ENCODE data around the gene SYNE2.

SYNE2 gene

DNA sequence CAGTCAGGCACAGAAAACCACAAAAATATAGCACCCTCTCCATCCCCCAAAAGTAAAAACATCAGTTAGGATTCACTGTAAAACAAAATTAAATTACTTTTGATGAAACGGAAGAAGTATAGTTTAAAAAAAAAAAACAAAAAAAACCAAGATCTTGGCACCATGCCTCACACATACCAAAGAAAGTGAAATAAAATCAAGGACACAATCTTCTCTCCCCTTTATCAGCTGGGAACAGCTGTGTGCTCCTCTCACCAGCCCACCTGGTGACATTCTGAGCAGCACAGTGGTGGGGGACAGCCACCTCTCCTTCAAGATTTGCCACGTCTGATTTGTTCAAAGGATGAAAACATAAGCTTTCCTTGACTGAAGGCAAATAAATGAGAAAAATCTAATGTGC lies 385.8 kb downstream of the SYNE2 start:
- no peak overlapping the region for H3K4me3 ChIP-seq (replicated peaks; ENCODE audit: insufficient read depth, low read length)
- no peak overlapping the region for H3K27ac ChIP-seq (replicated peaks)
- H3K27me3 ChIP-seq (ENCODE audit: insufficient read depth, poor library complexity, severe bottlenecking): no peaks in the 10 kb centered on the region
- DNase-seq (ENCODE audit: low read depth in 1 of 2, low spot score in 1 of 2): no peak
- TF ChIP-seq REST (IDR thresholded peaks at IDR 0.05; ENCODE audit: insufficient replicate concordance, low read depth) (no peak), POLR2AphosphoS5 (IDR thresholded peaks at IDR 0.05; ENCODE audit: low read depth) (no peak), SPI1 (IDR thresholded peaks at IDR 0.05; ENCODE audit: borderline replicate concordance, low read depth) (no peak), GABPA (IDR thresholded peaks at IDR 0.05; ENCODE audit: low read depth) (no peak), CTCF (IDR thresholded peaks at IDR 0.05; ENCODE audit: insufficient read depth, low read length) (no peak)

GRCh38 chr14:64244279-64244678 lies 391.5 kb downstream of the SYNE2 start:
- no peaks in the 10 kb centered on the region for H3K27me3 ChIP-seq (ENCODE audit: insufficient read depth, poor library complexity, severe bottlenecking)
- H3K4me3 ChIP-seq (replicated peaks; ENCODE audit: insufficient read depth, low read length): no peak overlapping the region
- DNase-seq (ENCODE audit: low read depth in 1 of 2, low spot score in 1 of 2): no peak
- TF ChIP-seq CTCF (IDR thresholded peaks at IDR 0.05; ENCODE audit: insufficient read depth, low read length): no peak
- TF ChIP-seq SPI1 (IDR thresholded peaks at IDR 0.05; ENCODE audit: borderline replicate concordance, low read depth): no peak
- no peak for TF ChIP-seq GABPA (IDR thresholded peaks at IDR 0.05; ENCODE audit: low read depth)
- TF ChIP-seq REST (IDR thresholded peaks at IDR 0.05; ENCODE audit: insufficient replicate concordance, low read depth): no peak
- TF ChIP-seq POLR2AphosphoS5 (IDR thresholded peaks at IDR 0.05; ENCODE audit: low read depth): no peak
- no peak overlapping the region for H3K27ac ChIP-seq (replicated peaks)

- TF ChIP-seq REST (IDR thresholded peaks at IDR 0.05; ENCODE audit: insufficient replicate concordance, low read depth): no peak
- no peak for TF ChIP-seq CTCF (IDR thresholded peaks at IDR 0.05; ENCODE audit: insufficient read depth, low read length)
- TF ChIP-seq POLR2AphosphoS5 (IDR thresholded peaks at IDR 0.05; ENCODE audit: low read depth): no peak
- no peak for TF ChIP-seq GABPA (IDR thresholded peaks at IDR 0.05; ENCODE audit: low read depth)
- TF ChIP-seq SPI1 (IDR thresholded peaks at IDR 0.05; ENCODE audit: borderline replicate concordance, low read depth): no peak
- Histone ChIP-seq H3K27me3 (ENCODE audit: insufficient read depth, poor library complexity, severe bottlenecking) (no peaks in the 10 kb centered on the region), H3K27ac (replicated peaks) (no peak overlapping the region), H3K4me3 (replicated peaks; ENCODE audit: insufficient read depth, low read length) (no peak overlapping the region)
- no peak for DNase-seq (ENCODE audit: low read depth in 1 of 2, low spot score in 1 of 2)
Observed at GRCh38 chr14:64245491-64245890, 392.7 kb downstream of the SYNE2 start.

All from HL-60 (cell line).